ENCODE measurements around the gene C4B. TPM values are rescaled to one million over a fixed set of nuclear protein-coding genes. Genes with fewer than 3 reads are reported as not detected.
"Not testable (repeated sequence)": the region's sequence is repeated elsewhere in the genome, so short reads cannot be mapped to it uniquely, and the experiment has no call there.

C4B gene
- total RNA-seq, 1 experiment from 2014 or later, result 2.7 TPM

GRCh38 chr6:31979238-31979898, 35.2 kb upstream of the C4B start:
- peaks cover 13 to 27% (median 23%) of the 10 kb centered on the region in 3 experiments for H3K36me3 Mint-ChIP-seq (ENCODE audit: insufficient read depth in 1 of 3, low read depth in 3 of 3)
- Histone ChIP-seq H4K8ac (replicated peaks; ENCODE audit: insufficient read length, low read depth, low read length) (no peak overlapping the region), H2AFZ (ENCODE audit: low read length) (no peak overlapping the region), H3K4me1 (ENCODE audit: insufficient read depth, low read length) (no peaks in the 10 kb centered on the region), H3K9ac (ENCODE audit: extremely low read depth, insufficient read length, low read length) (no peak overlapping the region), H4K5ac (ENCODE audit: insufficient read length, low read depth, low read length) (no peak overlapping the region), H2BK120ac (ENCODE audit: low read depth, low read length, poor library complexity, severe bottlenecking) (no peak overlapping the region), H3K14ac (ENCODE audit: insufficient read depth, low read length) (no peak overlapping the region), H3K9me3 (ENCODE audit: control insufficient read depth, low read depth, low read length) (no peaks in the 10 kb centered on the region), H2AK5ac (ENCODE audit: insufficient read length, low read length) (no peak overlapping the region), H2BK12ac (ENCODE audit: insufficient read length, low read depth, low read length) (no peak overlapping the region), H3K27me3 (ENCODE audit: insufficient read depth, low read length) (no peaks in the 10 kb centered on the region), H2BK15ac (ENCODE audit: low read depth, low read length) (no peak overlapping the region), H3K56ac (ENCODE audit: insufficient read length, low read depth, low read length) (no peak overlapping the region), H4K91ac (ENCODE audit: insufficient read length, low read depth, low read length) (no peak overlapping the region), H3K79me1 (ENCODE audit: insufficient read depth, low read depth, low read length, poor library complexity, severe bottlenecking) (no peaks in the 10 kb centered on the region), H4K20me1 (ENCODE audit: control insufficient read depth, insufficient read depth, insufficient read length) (no peaks in the 10 kb centered on the region), H3K4ac (ENCODE audit: low read depth, low read length) (no peak overlapping the region), H2BK5ac (ENCODE audit: insufficient read length, low read length) (no peak overlapping the region), H3T11ph (ENCODE audit: low read length) (no peak overlapping the region), H3K4me2 (ENCODE audit: insufficient read depth, insufficient read length, low read length) (no peak overlapping the region), H3K27ac (ENCODE audit: insufficient read length, low read depth, low read length) (no peak overlapping the region), H2BK20ac (ENCODE audit: low read depth, low read length, poor library complexity, severe bottlenecking) (no peak overlapping the region), H3K18ac (ENCODE audit: insufficient read length, low read depth, low read length) (no peak overlapping the region), H3K23me2 (ENCODE audit: insufficient read length, low read depth, low read length, poor library complexity, severe bottlenecking) (no peaks in the 10 kb centered on the region), H3K23ac (ENCODE audit: insufficient read length, low read depth, low read length) (no peak overlapping the region), H3K79me2 (ENCODE audit: insufficient read depth, low read length) (no peaks in the 10 kb centered on the region)
- no peak overlapping the region for H3K4me3 Mint-ChIP-seq
- no peak overlapping the region for H3K27ac Mint-ChIP-seq
- TF ChIP-seq CTCF (conservative IDR thresholded peaks at IDR 0.05), result no peak
- no peak for DNase-seq
- peaks cover 6 to 10% of the 10 kb centered on the region in 2 experiments for H3K9me3 Mint-ChIP-seq
- WGBS (ENCODE audit: extremely low coverage, insufficient read length, low lambda C conversion rate), result no CpG with 5 or more reads among the region's 3 CpGs
- H3K4me1 Mint-ChIP-seq, result peaks cover 0 to 4% of the 10 kb centered on the region in 2 experiments; a peak in 2 of 4 replicates
- no peaks in the 10 kb centered on the region for H3K27me3 Mint-ChIP-seq (ENCODE audit: low read depth)

GRCh38 chr6:31980195-31980876, 34.3 kb upstream of the C4B start:
- not testable (repeated sequence) for H3K79me2 ChIP-seq (ENCODE audit: insufficient read depth, low read length); H2AFZ ChIP-seq (ENCODE audit: low read length); H3T11ph ChIP-seq (ENCODE audit: low read length); H3K18ac ChIP-seq (ENCODE audit: insufficient read length, low read depth, low read length); DNase-seq; H3K4me3 Mint-ChIP-seq; H3K4me2 ChIP-seq (ENCODE audit: insufficient read depth, insufficient read length, low read length); H4K91ac ChIP-seq (ENCODE audit: insufficient read length, low read depth, low read length); H3K27me3 ChIP-seq (ENCODE audit: insufficient read depth, low read length); H2BK15ac ChIP-seq (ENCODE audit: low read depth, low read length); H3K4ac ChIP-seq (ENCODE audit: low read depth, low read length); H3K79me1 ChIP-seq (ENCODE audit: insufficient read depth, low read depth, low read length, poor library complexity, severe bottlenecking); H3K23me2 ChIP-seq (ENCODE audit: insufficient read length, low read depth, low read length, poor library complexity, severe bottlenecking); H4K20me1 ChIP-seq (ENCODE audit: control insufficient read depth, insufficient read depth, insufficient read length); H3K27me3 Mint-ChIP-seq (ENCODE audit: low read depth); H2BK120ac ChIP-seq (ENCODE audit: low read depth, low read length, poor library complexity, severe bottlenecking); H2BK5ac ChIP-seq (ENCODE audit: insufficient read length, low read length); H4K8ac ChIP-seq (replicated peaks; ENCODE audit: insufficient read length, low read depth, low read length); H3K4me1 Mint-ChIP-seq; H3K4me1 ChIP-seq (ENCODE audit: insufficient read depth, low read length); H3K27ac Mint-ChIP-seq; H3K56ac ChIP-seq (ENCODE audit: insufficient read length, low read depth, low read length); H2BK20ac ChIP-seq (ENCODE audit: low read depth, low read length, poor library complexity, severe bottlenecking); H2AK5ac ChIP-seq (ENCODE audit: insufficient read length, low read length); H3K9me3 Mint-ChIP-seq; H3K27ac ChIP-seq (ENCODE audit: insufficient read length, low read depth, low read length); H3K9me3 ChIP-seq (ENCODE audit: control insufficient read depth, low read depth, low read length); H4K5ac ChIP-seq (ENCODE audit: insufficient read length, low read depth, low read length); H2BK12ac ChIP-seq (ENCODE audit: insufficient read length, low read depth, low read length); H3K9ac ChIP-seq (ENCODE audit: extremely low read depth, insufficient read length, low read length); H3K14ac ChIP-seq (ENCODE audit: insufficient read depth, low read length); H3K23ac ChIP-seq (ENCODE audit: insufficient read length, low read depth, low read length)
- peaks cover 10 to 18% (median 17%) of the 10 kb centered on the region in 3 experiments for H3K36me3 Mint-ChIP-seq (ENCODE audit: insufficient read depth in 1 of 3, low read depth in 3 of 3)
- no CpG with 5 or more reads among the region's 13 CpGs for WGBS (ENCODE audit: extremely low coverage, insufficient read length, low lambda C conversion rate)
